SK-N-SH (cell line): ENCODE data around the gene YBX1. TPM values are rescaled to one million over a fixed set of nuclear protein-coding genes. Genes with fewer than 3 reads are reported as not detected.
A peak's percentile ranks its signal among the peaks of the same experiment; 100 is the strongest.

ENCODE experiments used
- CTCF ChIA-PET: fragments of 300-600, 350-600 bp; formaldehyde crosslinking; extraction: SDS; loops from one replicate; lab custom pipeline; 2021; lab: Yijun Ruan, JAX
- POLR2A ChIA-PET: fragments of 350-600 bp; sonication (Branson Sonifier 250); formaldehyde crosslinking; extraction: SDS; loops from one replicate; lab custom pipeline; 2020; ENCODE audit warnings: antibody characterized with exemption, inconsistent platforms; lab: Yijun Ruan, JAX
- DNase-seq: peaks from one replicate; pipeline ENCODE4 v3.0.0; 2012
- H2AFZ ChIP-seq: fragments of 200-600 bp; sonication (generic); 2 replicates; pipeline ENCODE4 v1.8.1; 2016; ENCODE audit warnings: antibody characterized with exemption, mild to moderate bottlenecking, low read depth
- H3F3A ChIP-seq: fragments of 200-600 bp; sonication (generic); replicated peaks from 2 replicates; pipeline ENCODE3; 2016; ENCODE audit warnings: antibody characterized with exemption, mild to moderate bottlenecking; ENCODE audit not compliant: insufficient read depth
- H3K27ac ChIP-seq, 2 experiments: fragments of 200-500 bp in 1 of 2; fragments of 200-600 bp in 1 of 2; sonication (Bioruptor generic) in 1 of 2; sonication (generic), shearing (Covaris generic) in 1 of 2; 2 replicates each; pipeline versions ENCODE4 v1.5.1 to v1.6.1; 2014 to 2016; ENCODE audit warnings: low read depth in 2 of 2, inconsistent platforms in 1 of 2, low read length in 1 of 2, mild to moderate bottlenecking in 1 of 2, mixed read lengths in 1 of 2
- H3K27me3 ChIP-seq: fragments of 200-600 bp; sonication (generic), shearing (Covaris generic); 2 replicates; pipeline ENCODE4 v1.6.1; 2016; ENCODE audit warnings: mixed run types; ENCODE audit not compliant: insufficient read depth
- H3K36me3 ChIP-seq, 2 experiments: fragments of 200-500 bp in 1 of 2; fragments of 200-600 bp in 1 of 2; sonication (Bioruptor generic) in 1 of 2; sonication (generic) in 1 of 2; replicated peaks in 1 of 2; 2 replicates each; pipeline versions ENCODE3 to v1.5.1; 2014 to 2016; ENCODE audit warnings: low read length in 1 of 2, mild to moderate bottlenecking in 1 of 2; ENCODE audit not compliant: insufficient read depth in 2 of 2, control insufficient read depth in 1 of 2
- H3K4me1 ChIP-seq, 2 experiments: fragments of 200-500 bp in 1 of 2; fragments of 200-600 bp in 1 of 2; sonication (Bioruptor generic) in 1 of 2; sonication (generic), shearing (Covaris generic) in 1 of 2; 2 replicates each; pipeline versions ENCODE4 v1.5.1 to v1.6.1; 2014 to 2016; ENCODE audit warnings: low read depth in 1 of 2, low read length in 1 of 2, mixed run types in 1 of 2; ENCODE audit not compliant: insufficient read depth in 2 of 2, control insufficient read depth in 1 of 2
- H3K4me2 ChIP-seq: fragments of 200-600 bp; sonication (generic), shearing (Covaris generic); 2 replicates; pipeline ENCODE4 v1.6.1; 2017; ENCODE audit warnings: mixed run types
- H3K4me3 ChIP-seq, 2 experiments: fragments of 200-500 bp in 1 of 2; fragments of 200-600 bp in 1 of 2; sonication (Bioruptor generic) in 1 of 2; sonication (generic), shearing (Covaris generic) in 1 of 2; 2 replicates each; pipeline versions ENCODE4 v1.5.1 to v1.8.1; 2014 to 2016; ENCODE audit warnings: low read depth in 2 of 2, inconsistent platforms in 1 of 2, low read length in 1 of 2, mild to moderate bottlenecking in 1 of 2, mixed read lengths in 1 of 2, moderate library complexity in 1 of 2
- H3K79me2 ChIP-seq: fragments of 200-600 bp; sonication (generic); 2 replicates; pipeline ENCODE4 v1.8.1; 2017; ENCODE audit warnings: mild to moderate bottlenecking; ENCODE audit not compliant: insufficient read depth
- H3K9ac ChIP-seq: fragments of 200-600 bp; sonication (generic); 2 replicates; pipeline ENCODE4 v1.6.1; 2017; ENCODE audit warnings: mixed run types
- H3K9me2 ChIP-seq: fragments of 200-600 bp; sonication (generic); 2 replicates; pipeline ENCODE4 v1.6.1; 2017; ENCODE audit warnings: mixed run types
- H3K9me3 ChIP-seq: fragments of 200-600 bp; sonication (generic); 2 replicates; pipeline ENCODE4 v1.6.1; 2017; ENCODE audit warnings: mixed run types, mild to moderate bottlenecking, moderate library complexity
- H4K20me1 ChIP-seq: fragments of 200-600 bp; sonication (generic); 2 replicates; pipeline ENCODE4 v1.6.1; 2017; ENCODE audit warnings: mild to moderate bottlenecking, mixed run types; ENCODE audit not compliant: insufficient read depth
- CHD2 ChIP-seq: fragments of 150-350 bp; IDR thresholded peaks from 2 replicates; pipeline ENCODE4 v1.6.1; 2018; ENCODE audit warnings: low read length; ENCODE audit not compliant: partially characterized antibody
- ELF1 ChIP-seq: IDR thresholded peaks from 2 replicates; pipeline ENCODE4 v1.4.0; 2012
- FOSL2 ChIP-seq: IDR thresholded peaks from 2 replicates; pipeline ENCODE4 v1.4.0; 2012; ENCODE audit warnings: low read depth, mild to moderate bottlenecking, moderate library complexity, borderline replicate concordance
- IRF3 ChIP-seq: fragments of 150-350 bp; IDR thresholded peaks from 2 replicates; pipeline ENCODE4 v1.6.1; 2016; ENCODE audit warnings: mild to moderate bottlenecking, low read depth, low read length
- MAX ChIP-seq: IDR thresholded peaks from 2 replicates; pipeline ENCODE4 v1.4.0; 2012; ENCODE audit warnings: low read depth
- NFIC ChIP-seq: IDR thresholded peaks from 2 replicates; pipeline ENCODE4 v1.4.0; 2012; ENCODE audit warnings: borderline replicate concordance
- RCOR1 ChIP-seq: fragments of 150-350 bp; IDR thresholded peaks from 2 replicates; pipeline ENCODE4 v1.6.1; 2017; ENCODE audit warnings: antibody characterized with exemption, low read length
- REST ChIP-seq: IDR thresholded peaks from 2 replicates; pipeline ENCODE4 v1.6.1; 2012; ENCODE audit warnings: mild to moderate bottlenecking, low read depth, low read length, moderate library complexity
- TCF12 ChIP-seq: IDR thresholded peaks from 2 replicates; pipeline ENCODE4 v1.4.0; 2012
- TEAD4 ChIP-seq: IDR thresholded peaks from 2 replicates; pipeline ENCODE4 v1.4.0; 2012; ENCODE audit warnings: mild to moderate bottlenecking, borderline replicate concordance; ENCODE audit not compliant: insufficient read depth
- USF1 ChIP-seq: IDR thresholded peaks from 2 replicates; pipeline ENCODE4 v1.4.0; 2012; ENCODE audit warnings: low read depth, borderline replicate concordance
- YY1 ChIP-seq: IDR thresholded peaks from 2 replicates; pipeline ENCODE4 v1.4.0; 2012; ENCODE audit warnings: low read depth, mild to moderate bottlenecking
- ZBTB33 ChIP-seq: IDR thresholded peaks from 2 replicates; pipeline ENCODE4 v1.4.0; 2012; ENCODE audit warnings: low read depth, borderline replicate concordance
- WGBS: methylation state at CpG from one replicate; pipeline ENCODE4 v1.1.6; 2017; ENCODE audit warnings: low lambda C conversion rate; 5-methylcytosine and 5-hydroxymethylcytosine counted together
- polyA plus RNA-seq, 3 experiments: library from polyadenylated mRNA; depleted of rRNA; stranded (reverse); fragments of >200 nt; gene quantifications; 2 replicates each; pipeline ENCODE4 v1.2.3, GENCODE V29; 2012
- TF ChIP-seq, protein P1 (sequence below): fragments of 200-600 bp; sonication (generic); IDR thresholded peaks from 2 replicates; pipeline ENCODE4 v1.6.1; 2017; ENCODE audit warnings: antibody characterized with exemption, mild to moderate bottlenecking, moderate library complexity

YBX1 gene
- polyA plus RNA-seq, 1 of the 3 experiments (the other 2 are of a cell fraction), result 592 TPM

GRCh38 chr1:42657201-42657600 is 25.0 kb upstream of the YBX1 start:
- no peak overlapping the region for H3K4me3 ChIP-seq
- H3K4me2 ChIP-seq, result peak overlapping the region; percentile 97; the same call in 1 of the 2 replicates
- H2AFZ ChIP-seq, result peak overlapping the region; percentile 94
- TF ChIP-seq, protein P1, sequence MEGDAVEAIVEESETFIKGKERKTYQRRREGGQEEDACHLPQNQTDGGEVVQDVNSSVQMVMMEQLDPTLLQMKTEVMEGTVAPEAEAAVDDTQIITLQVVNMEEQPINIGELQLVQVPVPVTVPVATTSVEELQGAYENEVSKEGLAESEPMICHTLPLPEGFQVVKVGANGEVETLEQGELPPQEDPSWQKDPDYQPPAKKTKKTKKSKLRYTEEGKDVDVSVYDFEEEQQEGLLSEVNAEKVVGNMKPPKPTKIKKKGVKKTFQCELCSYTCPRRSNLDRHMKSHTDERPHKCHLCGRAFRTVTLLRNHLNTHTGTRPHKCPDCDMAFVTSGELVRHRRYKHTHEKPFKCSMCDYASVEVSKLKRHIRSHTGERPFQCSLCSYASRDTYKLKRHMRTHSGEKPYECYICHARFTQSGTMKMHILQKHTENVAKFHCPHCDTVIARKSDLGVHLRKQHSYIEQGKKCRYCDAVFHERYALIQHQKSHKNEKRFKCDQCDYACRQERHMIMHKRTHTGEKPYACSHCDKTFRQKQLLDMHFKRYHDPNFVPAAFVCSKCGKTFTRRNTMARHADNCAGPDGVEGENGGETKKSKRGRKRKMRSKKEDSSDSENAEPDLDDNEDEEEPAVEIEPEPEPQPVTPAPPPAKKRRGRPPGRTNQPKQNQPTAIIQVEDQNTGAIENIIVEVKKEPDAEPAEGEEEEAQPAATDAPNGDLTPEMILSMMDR, result no peak
- TF ChIP-seq RCOR1, result no peak
- TF ChIP-seq, all 33 proteins: peak for 0
- H4K20me1 ChIP-seq, result no peaks in the 10 kb centered on the region
- no peaks in the 10 kb centered on the region for H3K27me3 ChIP-seq
- 91% methylated on average over 5 of the region's 5 CpGs for WGBS
- ChIA-PET POLR2A (interaction anchor here (2.0 kb wide), 1 partner anchor 25 kb away, joined by 14 read pairs; the partner anchor contains the start of gene YBX1), CTCF (interaction anchor here (1.3 to 1.4 kb wide), 2 partner anchors 14 to 484 kb away, joined by 4 to 5 read pairs; no protein-coding TSS in a partner anchor)
- H3K9me2 ChIP-seq, result no peaks in the 10 kb centered on the region
- H3K36me3 ChIP-seq, result peaks cover 21% of the 10 kb centered on the region in 2 experiments
- peak; percentile 10 for DNase-seq
- peaks cover 38% of the 10 kb centered on the region for H3K79me2 ChIP-seq
- H3K9me3 ChIP-seq, result no peaks in the 10 kb centered on the region
- peak overlapping the region in 1 of 2 experiments; percentile 74; a peak in 2 of 4 replicates for H3K27ac ChIP-seq
- no peak overlapping the region for H3K9ac ChIP-seq
- H3F3A ChIP-seq, result no peaks in the 10 kb centered on the region
- peaks cover 0 to 12% of the 10 kb centered on the region in 2 experiments; a peak in 2 of 4 replicates for H3K4me1 ChIP-seq

GRCh38 chr1:42657981-42658876 is 24.0 kb upstream of the YBX1 start, which contains the start of gene PPIH:
TSS of gene PPIH (plus strand) at chr1:42658423. CDS start at chr1:42658447, 24 bp downstream.
- Histone ChIP-seq H3K27ac (peak within 1 kb of the TSS; percentile 62 to 74; a peak in 3 of 4 replicates), H2AFZ (peak within 1 kb of the TSS; percentile 94), H3K9me2 (no peaks in the 10 kb centered on the region), H3K4me1 (peaks cover 0 to 12% of the 10 kb centered on the region in 2 experiments; a peak in 2 of 4 replicates), H3K4me3 (peak within 1 kb of the TSS; percentile 72 to 96), H4K20me1 (no peaks in the 10 kb centered on the region), H3K9me3 (no peaks in the 10 kb centered on the region), H3K27me3 (no peaks in the 10 kb centered on the region), H3K4me2 (peak within 1 kb of the TSS; percentile 97), H3K9ac (peak within 1 kb of the TSS; percentile 71), H3K36me3 (peaks cover 23 to 30% of the 10 kb centered on the region in 2 experiments), H3F3A (no peaks in the 10 kb centered on the region), H3K79me2 (peaks cover 41% of the 10 kb centered on the region)
- CTCF ChIA-PET, result interaction anchor here (0.8 to 1.4 kb wide), 4 partner anchors 13 to 485 kb away, joined by 3 to 5 read pairs (median 4); no protein-coding TSS in a partner anchor
- 2% methylated on average over 31 of the region's 53 CpGs for WGBS
- peak; percentile 92 for DNase-seq
- POLR2A ChIA-PET, result interaction anchor here (2.0 kb wide), 1 partner anchor 24 kb away, joined by 14 read pairs; the partner anchor contains the start of gene YBX1
- TF ChIP-seq REST (peak; percentile 19), USF1 (no peak), CHD2 (peak; percentile 88), TCF12 (no peak), TEAD4 (no peak), ZBTB33 (no peak), MAX (peak; percentile 85), FOSL2 (no peak), ELF1 (peak; percentile 78), IRF3 (no peak), NFIC (0 out of 2 replicates have a peak, but pooled peaks have one; percentile 4), YY1 (peak; percentile 90)
